ENCODE measurements around the gene CTNNA2.

- TF ChIP-seq CTCF (conservative IDR thresholded peaks at IDR 0.05) (no peak), EZH2 (IDR thresholded peaks at IDR 0.05; ENCODE audit: low read depth) (no peak)
These were observed 867.9 kb downstream of the CTNNA2 start for GRCh38 chr2:80380736-80381135.

Measured in PC-9 (cell line).